SK-N-SH (cell line): ENCODE results near the gene ITGA1. TPM values are rescaled to one million over a fixed set of nuclear protein-coding genes. Genes with fewer than 3 reads are reported as not detected.

Experiments
- CTCF ChIA-PET: fragments of 300-600, 350-600 bp; formaldehyde crosslinking; extraction: SDS; loops from one replicate; lab custom pipeline; 2021; lab: Yijun Ruan, JAX
- POLR2A ChIA-PET: fragments of 350-600 bp; sonication (Branson Sonifier 250); formaldehyde crosslinking; extraction: SDS; loops from one replicate; lab custom pipeline; 2020; ENCODE audit warnings: antibody characterized with exemption, inconsistent platforms; lab: Yijun Ruan, JAX
- DNase-seq: peaks from one replicate; pipeline ENCODE4 v3.0.0; 2012
- H2AFZ ChIP-seq: fragments of 200-600 bp; sonication (generic); 2 replicates; pipeline ENCODE4 v1.8.1; 2016; ENCODE audit warnings: antibody characterized with exemption, mild to moderate bottlenecking, low read depth
- H3F3A ChIP-seq: fragments of 200-600 bp; sonication (generic); replicated peaks from 2 replicates; pipeline ENCODE3; 2016; ENCODE audit warnings: antibody characterized with exemption, mild to moderate bottlenecking; ENCODE audit not compliant: insufficient read depth
- H3K27ac ChIP-seq, 2 experiments: fragments of 200-500 bp in 1 of 2; fragments of 200-600 bp in 1 of 2; sonication (Bioruptor generic) in 1 of 2; sonication (generic), shearing (Covaris generic) in 1 of 2; 2 replicates each; pipeline versions ENCODE4 v1.5.1 to v1.6.1; 2014 to 2016; ENCODE audit warnings: low read depth in 2 of 2, inconsistent platforms in 1 of 2, low read length in 1 of 2, mild to moderate bottlenecking in 1 of 2, mixed read lengths in 1 of 2
- H3K27me3 ChIP-seq: fragments of 200-600 bp; sonication (generic), shearing (Covaris generic); 2 replicates; pipeline ENCODE4 v1.6.1; 2016; ENCODE audit warnings: mixed run types; ENCODE audit not compliant: insufficient read depth
- H3K36me3 ChIP-seq, 2 experiments: fragments of 200-500 bp in 1 of 2; fragments of 200-600 bp in 1 of 2; sonication (Bioruptor generic) in 1 of 2; sonication (generic) in 1 of 2; replicated peaks in 1 of 2; 2 replicates each; pipeline versions ENCODE3 to v1.5.1; 2014 to 2016; ENCODE audit warnings: low read length in 1 of 2, mild to moderate bottlenecking in 1 of 2; ENCODE audit not compliant: insufficient read depth in 2 of 2, control insufficient read depth in 1 of 2
- H3K4me1 ChIP-seq, 2 experiments: fragments of 200-500 bp in 1 of 2; fragments of 200-600 bp in 1 of 2; sonication (Bioruptor generic) in 1 of 2; sonication (generic), shearing (Covaris generic) in 1 of 2; 2 replicates each; pipeline versions ENCODE4 v1.5.1 to v1.6.1; 2014 to 2016; ENCODE audit warnings: low read depth in 1 of 2, low read length in 1 of 2, mixed run types in 1 of 2; ENCODE audit not compliant: insufficient read depth in 2 of 2, control insufficient read depth in 1 of 2
- H3K4me2 ChIP-seq: fragments of 200-600 bp; sonication (generic), shearing (Covaris generic); 2 replicates; pipeline ENCODE4 v1.6.1; 2017; ENCODE audit warnings: mixed run types
- H3K4me3 ChIP-seq, 2 experiments: fragments of 200-500 bp in 1 of 2; fragments of 200-600 bp in 1 of 2; sonication (Bioruptor generic) in 1 of 2; sonication (generic), shearing (Covaris generic) in 1 of 2; 2 replicates each; pipeline versions ENCODE4 v1.5.1 to v1.8.1; 2014 to 2016; ENCODE audit warnings: low read depth in 2 of 2, inconsistent platforms in 1 of 2, low read length in 1 of 2, mild to moderate bottlenecking in 1 of 2, mixed read lengths in 1 of 2, moderate library complexity in 1 of 2
- H3K79me2 ChIP-seq: fragments of 200-600 bp; sonication (generic); 2 replicates; pipeline ENCODE4 v1.8.1; 2017; ENCODE audit warnings: mild to moderate bottlenecking; ENCODE audit not compliant: insufficient read depth
- H3K9ac ChIP-seq: fragments of 200-600 bp; sonication (generic); 2 replicates; pipeline ENCODE4 v1.6.1; 2017; ENCODE audit warnings: mixed run types
- H3K9me2 ChIP-seq: fragments of 200-600 bp; sonication (generic); 2 replicates; pipeline ENCODE4 v1.6.1; 2017; ENCODE audit warnings: mixed run types
- H3K9me3 ChIP-seq: fragments of 200-600 bp; sonication (generic); 2 replicates; pipeline ENCODE4 v1.6.1; 2017; ENCODE audit warnings: mixed run types, mild to moderate bottlenecking, moderate library complexity
- H4K20me1 ChIP-seq: fragments of 200-600 bp; sonication (generic); 2 replicates; pipeline ENCODE4 v1.6.1; 2017; ENCODE audit warnings: mild to moderate bottlenecking, mixed run types; ENCODE audit not compliant: insufficient read depth
- ELF1 ChIP-seq: IDR thresholded peaks from 2 replicates; pipeline ENCODE4 v1.4.0; 2012
- EZH2phosphoT487 ChIP-seq: fragments of 200-600 bp; sonication (generic); IDR thresholded peaks from 2 replicates; pipeline ENCODE4 v1.6.1; 2017; ENCODE audit warnings: low read depth, mixed run types, mild to moderate bottlenecking, antibody characterized with exemption, moderate library complexity, borderline replicate concordance
- FOSL2 ChIP-seq: IDR thresholded peaks from 2 replicates; pipeline ENCODE4 v1.4.0; 2012; ENCODE audit warnings: low read depth, mild to moderate bottlenecking, moderate library complexity, borderline replicate concordance
- FOXJ3 ChIP-seq: sonication (generic); formaldehyde crosslinking; IDR thresholded peaks from 2 replicates; pipeline ENCODE4 v1.5.1; 2020; ENCODE audit warnings: mild to moderate bottlenecking, missing genetic modification reagents
- FOXM1 ChIP-seq: IDR thresholded peaks from 2 replicates; pipeline ENCODE4 v1.4.0; 2012; ENCODE audit warnings: low read depth, mild to moderate bottlenecking
- GATA2 ChIP-seq: sonication (generic); formaldehyde crosslinking; IDR thresholded peaks from 2 replicates; pipeline ENCODE4 v1.5.0; 2020; ENCODE audit warnings: mild to moderate bottlenecking, missing genetic modification reagents
- JUND ChIP-seq: IDR thresholded peaks from 2 replicates; pipeline ENCODE4 v1.4.0; 2012
- MEF2A ChIP-seq: IDR thresholded peaks from 2 replicates; pipeline ENCODE4 v1.4.0; 2012; ENCODE audit warnings: low read depth, borderline replicate concordance
- NRF1 ChIP-seq: IDR thresholded peaks from 2 replicates; pipeline ENCODE4 v1.6.1; 2012; ENCODE audit warnings: low read depth, mild to moderate bottlenecking, low read length
- PBX3 ChIP-seq: IDR thresholded peaks from 2 replicates; pipeline ENCODE4; 2012
- POLR2AphosphoS5 ChIP-seq: IDR thresholded peaks from 2 replicates; pipeline ENCODE4 v1.6.1; 2012; ENCODE audit warnings: low read depth, low read length
- RAD21 ChIP-seq: IDR thresholded peaks from 2 replicates; pipeline ENCODE4 v1.6.1; 2012; ENCODE audit warnings: mild to moderate bottlenecking, low read length
- REST ChIP-seq: IDR thresholded peaks from 2 replicates; pipeline ENCODE4 v1.6.1; 2012; ENCODE audit warnings: mild to moderate bottlenecking, low read depth, low read length, moderate library complexity
- USF2 ChIP-seq: fragments of 150-350 bp; IDR thresholded peaks from 2 replicates; pipeline ENCODE4 v1.6.1; 2017; ENCODE audit warnings: antibody characterized with exemption, low read length, low read depth, borderline replicate concordance
- YY1 ChIP-seq: IDR thresholded peaks from 2 replicates; pipeline ENCODE4 v1.4.0; 2012; ENCODE audit warnings: low read depth, mild to moderate bottlenecking
- WGBS: methylation state at CpG from one replicate; pipeline ENCODE4 v1.1.6; 2017; ENCODE audit warnings: low lambda C conversion rate; 5-methylcytosine and 5-hydroxymethylcytosine counted together
- polyA plus RNA-seq, 3 experiments: library from polyadenylated mRNA; depleted of rRNA; stranded (reverse); fragments of >200 nt; gene quantifications; 2 replicates each; pipeline ENCODE4 v1.2.3, GENCODE V29; 2012
- TF ChIP-seq, protein P1 (sequence below): IDR thresholded peaks from 2 replicates; pipeline ENCODE4 v1.4.0; 2012; ENCODE audit warnings: low read depth, borderline replicate concordance
- TF ChIP-seq, protein P2 (sequence below): fragments of 200-600 bp; sonication (generic); IDR thresholded peaks from 2 replicates; pipeline ENCODE4 v1.6.1; 2017; ENCODE audit warnings: antibody characterized with exemption, mild to moderate bottlenecking, moderate library complexity

The ITGA1 gene
- polyA plus RNA-seq, 1 of the 3 experiments (the other 2 are of a cell fraction): 7.7 TPM

DNA sequence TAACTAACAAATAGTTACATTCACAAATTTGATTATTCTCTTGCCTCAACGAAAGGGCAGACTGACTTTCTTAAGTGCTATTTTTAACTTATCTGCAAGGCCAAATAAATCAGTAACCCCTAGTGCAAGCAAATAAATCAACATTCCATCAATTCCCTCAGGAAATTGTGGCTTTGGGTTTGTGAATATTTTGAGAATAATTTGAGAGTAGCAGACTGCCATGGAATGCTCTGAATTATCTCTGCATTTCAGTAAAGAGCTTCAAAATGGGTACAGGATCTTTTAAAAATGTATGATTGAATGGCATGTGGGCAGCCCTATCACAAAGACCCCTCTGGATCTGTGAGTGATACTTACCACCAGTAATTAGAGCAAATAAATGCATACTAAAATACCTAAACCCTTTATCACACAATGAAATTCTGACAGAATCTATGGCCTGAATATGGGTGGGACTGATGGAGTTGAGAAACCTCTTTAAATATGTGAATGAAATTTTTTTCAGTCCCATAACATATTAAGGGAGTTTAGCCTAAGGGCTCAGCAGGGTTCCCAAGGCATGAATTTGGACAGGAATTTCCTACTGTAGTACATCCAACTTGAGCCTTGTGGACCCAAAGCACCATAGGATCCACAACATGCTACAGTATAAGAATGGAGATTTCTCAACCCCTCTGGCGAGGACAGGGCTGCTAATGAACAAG, 109.0 kb downstream of the ITGA1 start:
- no peaks in the 10 kb centered on the region for H3K9me2 ChIP-seq
- POLR2A ChIA-PET: no interaction called here
- H3K9ac ChIP-seq: no peak overlapping the region
- H3K9me3 ChIP-seq: no peaks in the 10 kb centered on the region
- WGBS: 80% methylated on average over 2 of the region's 2 CpGs
- CTCF ChIA-PET: interaction anchor here (0.6 to 1.1 kb wide), 2 partner anchors 10 to 19 kb away, joined by 3 read pairs; no protein-coding TSS in a partner anchor
- no peak for DNase-seq
- H3K4me3 ChIP-seq: no peak overlapping the region
- peaks cover 13% of the 10 kb centered on the region for H3F3A ChIP-seq
- peak overlapping the region in 1 of 2 experiments; percentile 22; a peak in 1 of 4 replicates for H3K27ac ChIP-seq
- no peak overlapping the region for H2AFZ ChIP-seq
- H3K36me3 ChIP-seq: peaks cover 5 to 25% of the 10 kb centered on the region in 2 experiments
- no peaks in the 10 kb centered on the region for H3K79me2 ChIP-seq
- no peaks in the 10 kb centered on the region for H3K27me3 ChIP-seq
- peaks cover 6 to 22% of the 10 kb centered on the region in 2 experiments; a peak in 3 of 4 replicates for H3K4me1 ChIP-seq
- H3K4me2 ChIP-seq: no peak overlapping the region
- H4K20me1 ChIP-seq: no peaks in the 10 kb centered on the region
- TF ChIP-seq REST: no peak
- TF ChIP-seq PBX3: peak; percentile 31
- 0 out of 2 replicates have a peak, but pooled peaks have one; percentile 8 for TF ChIP-seq MEF2A

GRCh38 chr5:52897238-52897614, 109.5 kb downstream of the ITGA1 start:
- Histone ChIP-seq H3K4me2 (no peak overlapping the region), H3K4me3 (no peak overlapping the region), H3K36me3 (peaks cover 5 to 25% of the 10 kb centered on the region in 2 experiments), H2AFZ (no peak overlapping the region), H3K9me3 (no peaks in the 10 kb centered on the region), H4K20me1 (no peaks in the 10 kb centered on the region), H3K79me2 (no peaks in the 10 kb centered on the region), H3K4me1 (peaks cover 6 to 22% of the 10 kb centered on the region in 2 experiments; a peak in 3 of 4 replicates), H3F3A (peaks cover 13% of the 10 kb centered on the region), H3K27me3 (no peaks in the 10 kb centered on the region), H3K9me2 (no peaks in the 10 kb centered on the region), H3K9ac (no peak overlapping the region), H3K27ac (peak overlapping the region in 1 of 2 experiments; percentile 19; a peak in 1 of 4 replicates)
- DNase-seq: no peak
- ChIA-PET CTCF (interaction anchor here (0.6 to 1.1 kb wide), 2 partner anchors 9 to 18 kb away, joined by 3 read pairs; no protein-coding TSS in a partner anchor), POLR2A (no interaction called here)
- TF ChIP-seq YY1: no peak
- TF ChIP-seq, protein P1, sequence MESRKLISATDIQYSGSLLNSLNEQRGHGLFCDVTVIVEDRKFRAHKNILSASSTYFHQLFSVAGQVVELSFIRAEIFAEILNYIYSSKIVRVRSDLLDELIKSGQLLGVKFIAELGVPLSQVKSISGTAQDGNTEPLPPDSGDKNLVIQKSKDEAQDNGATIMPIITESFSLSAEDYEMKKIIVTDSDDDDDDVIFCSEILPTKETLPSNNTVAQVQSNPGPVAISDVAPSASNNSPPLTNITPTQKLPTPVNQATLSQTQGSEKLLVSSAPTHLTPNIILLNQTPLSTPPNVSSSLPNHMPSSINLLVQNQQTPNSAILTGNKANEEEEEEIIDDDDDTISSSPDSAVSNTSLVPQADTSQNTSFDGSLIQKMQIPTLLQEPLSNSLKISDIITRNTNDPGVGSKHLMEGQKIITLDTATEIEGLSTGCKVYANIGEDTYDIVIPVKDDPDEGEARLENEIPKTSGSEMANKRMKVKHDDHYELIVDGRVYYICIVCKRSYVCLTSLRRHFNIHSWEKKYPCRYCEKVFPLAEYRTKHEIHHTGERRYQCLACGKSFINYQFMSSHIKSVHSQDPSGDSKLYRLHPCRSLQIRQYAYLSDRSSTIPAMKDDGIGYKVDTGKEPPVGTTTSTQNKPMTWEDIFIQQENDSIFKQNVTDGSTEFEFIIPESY: no peak
- TF ChIP-seq JUND: no peak
- no peak for TF ChIP-seq GATA2
- no peak for TF ChIP-seq USF2
- no peak for TF ChIP-seq FOSL2
- TF ChIP-seq FOXM1: no peak
- no peak for TF ChIP-seq MEF2A
- no peak for TF ChIP-seq NRF1
- TF ChIP-seq ELF1: no peak
- TF ChIP-seq RAD21: no peak
- TF ChIP-seq FOXJ3 (CRISPR knock-in tag): no peak
- TF ChIP-seq, protein P2, sequence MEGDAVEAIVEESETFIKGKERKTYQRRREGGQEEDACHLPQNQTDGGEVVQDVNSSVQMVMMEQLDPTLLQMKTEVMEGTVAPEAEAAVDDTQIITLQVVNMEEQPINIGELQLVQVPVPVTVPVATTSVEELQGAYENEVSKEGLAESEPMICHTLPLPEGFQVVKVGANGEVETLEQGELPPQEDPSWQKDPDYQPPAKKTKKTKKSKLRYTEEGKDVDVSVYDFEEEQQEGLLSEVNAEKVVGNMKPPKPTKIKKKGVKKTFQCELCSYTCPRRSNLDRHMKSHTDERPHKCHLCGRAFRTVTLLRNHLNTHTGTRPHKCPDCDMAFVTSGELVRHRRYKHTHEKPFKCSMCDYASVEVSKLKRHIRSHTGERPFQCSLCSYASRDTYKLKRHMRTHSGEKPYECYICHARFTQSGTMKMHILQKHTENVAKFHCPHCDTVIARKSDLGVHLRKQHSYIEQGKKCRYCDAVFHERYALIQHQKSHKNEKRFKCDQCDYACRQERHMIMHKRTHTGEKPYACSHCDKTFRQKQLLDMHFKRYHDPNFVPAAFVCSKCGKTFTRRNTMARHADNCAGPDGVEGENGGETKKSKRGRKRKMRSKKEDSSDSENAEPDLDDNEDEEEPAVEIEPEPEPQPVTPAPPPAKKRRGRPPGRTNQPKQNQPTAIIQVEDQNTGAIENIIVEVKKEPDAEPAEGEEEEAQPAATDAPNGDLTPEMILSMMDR: no peak
- TF ChIP-seq EZH2phosphoT487: no peak
- TF ChIP-seq POLR2AphosphoS5: no peak
